BLaER1 (cell line): ENCODE measurements around the gene ERV3-1.
A peak's percentile ranks its signal among the peaks of the same experiment; 100 is the strongest.
"Not testable (repeated sequence)": the region's sequence is repeated elsewhere in the genome, so short reads cannot be mapped to it uniquely, and the experiment has no call there.

Source experiments
- H3K27ac ChIP-seq: shearing (Covaris generic); formaldehyde crosslinking; 2 replicates; pipeline ENCODE4 v1.8.1; 2022
- H3K27me3 ChIP-seq: shearing (Covaris generic); formaldehyde crosslinking; 2 replicates; pipeline ENCODE4 v1.8.1; 2022
- H3K36me3 ChIP-seq: shearing (Covaris generic); formaldehyde crosslinking; 2 replicates; pipeline ENCODE4 v1.8.1; 2022
- H3K4me1 ChIP-seq: shearing (Covaris generic); formaldehyde crosslinking; 2 replicates; pipeline ENCODE4 v1.8.1; 2022
- H3K4me2 ChIP-seq: shearing (Covaris generic); formaldehyde crosslinking; 2 replicates; pipeline ENCODE4 v1.8.1; 2022
- H3K4me3 ChIP-seq: shearing (Covaris generic); formaldehyde crosslinking; 2 replicates; pipeline ENCODE4 v1.8.1; 2022
- H3K9ac ChIP-seq: shearing (Covaris generic); formaldehyde crosslinking; 2 replicates; pipeline ENCODE4 v1.8.1; 2022
- H3K9me3 ChIP-seq: shearing (Covaris generic); formaldehyde crosslinking; 2 replicates; pipeline ENCODE4 v1.8.1; 2022
- H4K20me1 ChIP-seq: shearing (Covaris generic); formaldehyde crosslinking; 2 replicates; pipeline ENCODE4 v1.8.1; 2022
- Cebpa-rat ChIP-seq: shearing (Covaris generic); IDR thresholded peaks from 2 replicates; pipeline ENCODE4 v1.8.1; 2022

The ERV3-1 gene

GRCh38 chr7:65006094-65006992 lies at the start of gene ERV3-1:
Gene ERV3-1, minus strand, starts transcription at chr7:65006687. Its CDS starts 13,661 bp downstream, at chr7:64993026.
- TF ChIP-seq Cebpa-rat = no peak
- Histone ChIP-seq H3K9ac (peak within 1 kb of the TSS; percentile 96), H4K20me1 (no peaks in the 10 kb centered on the region), H3K36me3 (peaks cover 38% of the 10 kb centered on the region), H3K27ac (peak within 1 kb of the TSS; percentile 94), H3K4me2 (peak within 1 kb of the TSS; percentile 88), H3K4me1 (peaks cover 14% of the 10 kb centered on the region), H3K4me3 (peak within 1 kb of the TSS; percentile 90), H3K9me3 (peaks cover 41% of the 10 kb centered on the region), H3K27me3 (no peaks in the 10 kb centered on the region)

- H3K9me3 ChIP-seq, H3K4me3 ChIP-seq, H3K4me1 ChIP-seq, H3K9ac ChIP-seq, H3K27me3 ChIP-seq, H3K27ac ChIP-seq, H3K4me2 ChIP-seq, H4K20me1 ChIP-seq: not testable (repeated sequence)
- H3K36me3 ChIP-seq = peaks cover 21% of the 10 kb centered on the region
These were observed 49.3 kb upstream of the ERV3-1 start for GRCh38 chr7:65055786-65056185.

- not testable (repeated sequence) for H3K27ac ChIP-seq, H3K9ac ChIP-seq, H3K4me3 ChIP-seq, H3K4me1 ChIP-seq, H3K4me2 ChIP-seq, H4K20me1 ChIP-seq, H3K27me3 ChIP-seq
- Histone ChIP-seq H3K36me3 (peaks cover 31% of the 10 kb centered on the region), H3K9me3 (peaks cover 16% of the 10 kb centered on the region)
These were observed 48.0 kb upstream of the ERV3-1 start for GRCh38 chr7:65054466-65054994.

- peaks cover 30% of the 10 kb centered on the region for H3K36me3 ChIP-seq
- H3K4me2 ChIP-seq, H3K4me3 ChIP-seq: not testable (repeated sequence)
These were observed 45.2 kb upstream of the ERV3-1 start for GRCh38 chr7:65051654-65052053.

GRCh38 chr7:65051139-65051538 lies 44.7 kb upstream of the ERV3-1 start:
- Histone ChIP-seq H3K36me3 (peaks cover 25% of the 10 kb centered on the region), H3K9me3 (peaks cover 20% of the 10 kb centered on the region)
- not testable (repeated sequence) for H3K4me3 ChIP-seq, H3K4me2 ChIP-seq, H3K27me3 ChIP-seq, H3K27ac ChIP-seq, H3K4me1 ChIP-seq, H3K9ac ChIP-seq, H4K20me1 ChIP-seq

More at GRCh38 chr7:65051654-65052053, 45.2 kb upstream of the ERV3-1 start:
- peaks cover 20% of the 10 kb centered on the region for H3K9me3 ChIP-seq
- H3K27ac ChIP-seq, H3K4me1 ChIP-seq, H4K20me1 ChIP-seq, H3K27me3 ChIP-seq, H3K9ac ChIP-seq: not testable (repeated sequence)

GRCh38 chr7:65046329-65046728 lies 39.8 kb upstream of the ERV3-1 start:
- H3K4me2 ChIP-seq, H3K4me1 ChIP-seq, H3K27ac ChIP-seq, H3K4me3 ChIP-seq, H4K20me1 ChIP-seq, H3K9ac ChIP-seq, H3K27me3 ChIP-seq: not testable (repeated sequence)
- peaks cover 15% of the 10 kb centered on the region for H3K9me3 ChIP-seq
- peaks cover 37% of the 10 kb centered on the region for H3K36me3 ChIP-seq

GRCh38 chr7:65045589-65045988 lies 39.1 kb upstream of the ERV3-1 start:
- not testable (repeated sequence) for H3K4me3 ChIP-seq, H3K9ac ChIP-seq, H3K27ac ChIP-seq, H3K27me3 ChIP-seq, H3K4me2 ChIP-seq, H3K4me1 ChIP-seq, H4K20me1 ChIP-seq
- Histone ChIP-seq H3K9me3 (peaks cover 13% of the 10 kb centered on the region), H3K36me3 (peaks cover 36% of the 10 kb centered on the region)

GRCh38 chr7:65038767-65039166 lies 32.3 kb upstream of the ERV3-1 start:
- H3K27me3 ChIP-seq, H3K9me3 ChIP-seq, H3K36me3 ChIP-seq: not testable (repeated sequence)
- Histone ChIP-seq H3K4me1 (peaks cover 27% of the 10 kb centered on the region), H3K4me3 (peak overlapping the region; percentile 77), H4K20me1 (peaks cover 26% of the 10 kb centered on the region), H3K9ac (peak overlapping the region; percentile 89), H3K4me2 (peak overlapping the region; percentile 79), H3K27ac (peak overlapping the region; percentile 85)

- no peaks in the 10 kb centered on the region for H3K27me3 ChIP-seq
- H3K4me3 ChIP-seq = peak overlapping the region; percentile 77
- H4K20me1 ChIP-seq = peaks cover 26% of the 10 kb centered on the region
- H3K27ac ChIP-seq = peak overlapping the region; percentile 85
- H3K9me3 ChIP-seq = peaks cover 8% of the 10 kb centered on the region
- H3K4me2 ChIP-seq = no peak overlapping the region
- TF ChIP-seq Cebpa-rat = no peak
- peaks cover 27% of the 10 kb centered on the region for H3K4me1 ChIP-seq
- no peaks in the 10 kb centered on the region for H3K36me3 ChIP-seq
- H3K9ac ChIP-seq = peak overlapping the region; percentile 89
These were observed 31.5 kb upstream of the ERV3-1 start for GRCh38 chr7:65037740-65038688.

GRCh38 chr7:65036526-65036925 lies 30.0 kb upstream of the ERV3-1 start:
- H3K4me2 ChIP-seq = peak overlapping the region; percentile 33; the same call in 1 of the 2 replicates
- not testable (repeated sequence) for H3K9ac ChIP-seq, H3K27me3 ChIP-seq, H3K4me3 ChIP-seq, H3K36me3 ChIP-seq
- H3K27ac ChIP-seq = 0 out of 2 replicates have a peak overlapping the region, but pooled peaks have one; percentile 8
- H4K20me1 ChIP-seq = peaks cover 20% of the 10 kb centered on the region
- H3K4me1 ChIP-seq = peaks cover 27% of the 10 kb centered on the region
- peaks cover 12% of the 10 kb centered on the region for H3K9me3 ChIP-seq

- H3K4me2 ChIP-seq, H3K9ac ChIP-seq, H3K4me3 ChIP-seq, H3K36me3 ChIP-seq, H3K27ac ChIP-seq, H3K27me3 ChIP-seq: not testable (repeated sequence)
- peaks cover 12% of the 10 kb centered on the region for H3K9me3 ChIP-seq
- H4K20me1 ChIP-seq = peaks cover 17% of the 10 kb centered on the region
- peaks cover 26% of the 10 kb centered on the region for H3K4me1 ChIP-seq
These were observed 29.0 kb upstream of the ERV3-1 start for GRCh38 chr7:65035469-65035868.

GRCh38 chr7:65034120-65034782 lies 27.8 kb upstream of the ERV3-1 start:
- H3K9me3 ChIP-seq = peaks cover 12% of the 10 kb centered on the region
- not testable (repeated sequence) for H3K27me3 ChIP-seq, H3K36me3 ChIP-seq, H3K9ac ChIP-seq, H4K20me1 ChIP-seq, H3K4me3 ChIP-seq, H3K4me2 ChIP-seq, H3K27ac ChIP-seq
- peaks cover 14% of the 10 kb centered on the region for H3K4me1 ChIP-seq

- H4K20me1 ChIP-seq = not testable (repeated sequence)
These were observed 26.9 kb upstream of the ERV3-1 start for GRCh38 chr7:65033391-65033790.

More at GRCh38 chr7:65033391-65033790, 26.9 kb upstream of the ERV3-1 start:
- H3K36me3 ChIP-seq, H3K27me3 ChIP-seq, H3K4me2 ChIP-seq, H3K4me3 ChIP-seq, H3K27ac ChIP-seq, H3K9ac ChIP-seq: not testable (repeated sequence)
- peaks cover 13% of the 10 kb centered on the region; the same call in 1 of the 2 replicates for H3K4me1 ChIP-seq
- peaks cover 12% of the 10 kb centered on the region for H3K9me3 ChIP-seq
